K562 (cell line): ENCODE results near the gene MED14. TPM values are rescaled to one million over a fixed set of nuclear protein-coding genes. Genes with fewer than 3 reads are reported as not detected.

Source experiments
- ATAC-seq: fragments of 200-7000 bp; cut with Tn5 transposase; 3 replicates; pipeline ENCODE4 v1.9.1; 2020; ENCODE audit warnings: moderate library complexity
- BruUV-seq: library from RNA; stranded (reverse); fragments of 400-500 nt; replicated peaks from 2 replicates; lab custom pipeline; 2021; lab: Mats Ljungman, UMichigan
- CTCF ChIA-PET: fragments of 300-600 bp; formaldehyde crosslinking; extraction: SDS; loops from one replicate; lab custom pipeline; 2021; ENCODE audit warnings: low intra/inter-chr PET ratio; lab: Yijun Ruan, JAX
- POLR2A ChIA-PET: fragments of 300-600, 350-650 bp; sonication (Branson Sonifier 250); formaldehyde crosslinking; extraction: SDS; loops from one replicate; lab custom pipeline; 2021; ENCODE audit warnings: antibody characterized with exemption, inconsistent platforms; lab: Yijun Ruan, JAX
- DNase-seq, 4 experiments: peaks; one replicate each; pipeline versions ENCODE4 v3.0.0 to v3.0.0-alpha.2; 2011 to 2018; ENCODE audit warnings: low spot score in 3 of 4, mixed read lengths in 3 of 4; ENCODE audit errors: extremely low read depth in 1 of 4
- FAIRE-seq: peaks from 2 replicates; lab custom pipeline; 2011; peaks lifted over from hg19 to GRCh38; lab: Jason Lieb, UNC
- H2AFZ ChIP-seq: 2 replicates; pipeline ENCODE4 v1.6.0; 2011; ENCODE audit warnings: low read depth, low read length, control low read depth, inconsistent platforms
- H3K27ac ChIP-seq: fragments of 200-600 bp; 3 replicates; pipeline ENCODE4 v1.8.0; 2011; ENCODE audit warnings: low read depth, mild to moderate bottlenecking, control low read depth, inconsistent platforms, low read length, moderate library complexity, mixed read lengths; ENCODE audit errors: extremely low read depth
- H3K27me3 ChIP-seq, 2 experiments: fragments of 300-600 bp in 1 of 2; 2 replicates in 1 of 2; 3 replicates in 1 of 2; pipeline versions ENCODE4 v1.6.0 to v1.8.0; 2011; ENCODE audit warnings: inconsistent platforms in 2 of 2, low read length in 2 of 2, mild to moderate bottlenecking in 1 of 2, mixed read lengths in 1 of 2, moderate library complexity in 1 of 2; ENCODE audit not compliant: control insufficient read depth in 2 of 2, insufficient read depth in 2 of 2
- H3K36me3 ChIP-seq: fragments of 300-600 bp; 3 replicates; pipeline ENCODE4 v1.8.0; 2011; ENCODE audit warnings: mild to moderate bottlenecking, low read length, inconsistent platforms; ENCODE audit not compliant: control insufficient read depth, insufficient read depth
- H3K4me1 ChIP-seq, 2 experiments: fragments of 200-600 bp in 1 of 2; replicated peaks in 1 of 2; 2 replicates in 1 of 2; 3 replicates in 1 of 2; pipeline versions ENCODE4 v1.5.1 to v1.8.0; 2011; ENCODE audit warnings: inconsistent platforms in 2 of 2, low read length in 2 of 2, mild to moderate bottlenecking in 1 of 2, mixed read lengths in 1 of 2, moderate library complexity in 1 of 2; ENCODE audit not compliant: control insufficient read depth in 2 of 2, insufficient read depth in 2 of 2
- H3K4me2 ChIP-seq: 2 replicates; pipeline ENCODE4 v1.6.1; 2011; ENCODE audit warnings: low read length, control low read depth, inconsistent platforms, mixed read lengths; ENCODE audit not compliant: insufficient read depth
- H3K4me3 ChIP-seq: fragments of 200-600 bp; sonication (generic), shearing (Covaris generic); 2 replicates; pipeline ENCODE4 v1.5.1; 2016; ENCODE audit warnings: control low read depth, inconsistent platforms
- H3K79me2 ChIP-seq: fragments of 200-600 bp; 3 replicates; pipeline ENCODE4 v1.8.0; 2011; ENCODE audit warnings: low read length, inconsistent platforms; ENCODE audit not compliant: control insufficient read depth, insufficient read depth
- H3K9ac ChIP-seq, 2 experiments: 2 replicates each; pipeline versions ENCODE4 v1.6.0 to v1.6.1; 2011; ENCODE audit warnings: low read depth in 2 of 2, low read length in 2 of 2, control low read depth in 1 of 2, inconsistent platforms in 1 of 2, mild to moderate bottlenecking in 1 of 2, mixed read lengths in 1 of 2; ENCODE audit not compliant: insufficient read depth in 1 of 2
- H3K9me1 ChIP-seq: one replicate; pipeline ENCODE4 v1.6.0; 2011; ENCODE audit warnings: inconsistent platforms, mild to moderate bottlenecking, low read length, moderate library complexity; ENCODE audit not compliant: control insufficient read depth, insufficient read depth
- H3K9me3 ChIP-seq: replicated peaks from 2 replicates; pipeline ENCODE4 v1.5.1; 2011; ENCODE audit warnings: low read depth, low read length, inconsistent platforms; ENCODE audit not compliant: control insufficient read depth, insufficient read depth
- H4K20me1 ChIP-seq: replicated peaks from 2 replicates; pipeline ENCODE4 v1.6.1; 2011; ENCODE audit warnings: low read length, inconsistent platforms, mixed read lengths; ENCODE audit not compliant: control insufficient read depth, insufficient read depth
- C11orf30 ChIP-seq: fragments of 450-650 bp; IDR thresholded peaks from 2 replicates; pipeline ENCODE4 v1.6.1; 2016; ENCODE audit warnings: low read depth, mild to moderate bottlenecking
- CCNT2 ChIP-seq: IDR thresholded peaks from 2 replicates; pipeline ENCODE4 v1.6.1; 2011; ENCODE audit warnings: borderline replicate concordance, low read depth, mild to moderate bottlenecking, moderate library complexity, mixed read lengths, low read length; ENCODE audit not compliant: insufficient read length; ENCODE audit errors: extremely low read depth
- CEBPB ChIP-seq: fragments of 450-650 bp; IDR thresholded peaks from 2 replicates; pipeline ENCODE4 v1.6.1; 2016; ENCODE audit warnings: missing genetic modification characterization, missing compliant biosample characterization
- FOSL1 ChIP-seq: fragments of 200-800 bp; sonication (Bioruptor generic); conservative IDR thresholded peaks from 2 replicates; pipeline ENCODE4 v1.6.1; 2016; ENCODE audit warnings: missing genetic modification characterization, missing compliant biosample characterization
- GTF2B ChIP-seq: IDR thresholded peaks from 2 replicates; pipeline ENCODE4 v1.6.1; 2011; ENCODE audit not compliant: insufficient read length; ENCODE audit errors: extremely low read depth
- NFE2 ChIP-seq: IDR thresholded peaks from 2 replicates; pipeline ENCODE4 v1.6.1; 2014; ENCODE audit warnings: antibody characterized with exemption, low read depth
- SMAD1 ChIP-seq: fragments of 150-350 bp; IDR thresholded peaks from 2 replicates; pipeline ENCODE4 v1.6.1; 2014; ENCODE audit warnings: low read length, low read depth; ENCODE audit not compliant: partially characterized antibody
- SRSF1 ChIP-seq: fragments of 200-400 bp; formaldehyde crosslinking; IDR thresholded peaks from 2 replicates; pipeline ENCODE4 v1.6.1; 2017; ENCODE audit warnings: mild to moderate bottlenecking, low read depth, low read length, moderate library complexity
- ZNF124 ChIP-seq: sonication (generic); formaldehyde crosslinking; IDR thresholded peaks from 2 replicates; pipeline ENCODE4 v1.8.1; 2022; ENCODE audit warnings: missing genetic modification reagents
- ZNF764 ChIP-seq: fragments of 250-450 bp; sonication (Bioruptor Pico); IDR thresholded peaks from 2 replicates; pipeline ENCODE4 v1.4.0; 2020; ENCODE audit warnings: low read depth, mild to moderate bottlenecking, moderate library complexity
- WGBS: fragments of 100-300 bp; shearing (Covaris generic); methylation state at CpG from one replicate; pipeline ENCODE4 v1.1.6; 2016; ENCODE audit warnings: low coverage, mixed read lengths; ENCODE audit not compliant: insufficient coverage; ENCODE audit errors: missing lambda C conversion rate; 5-methylcytosine and 5-hydroxymethylcytosine counted together
- in situ Hi-C: fragments of 300-500 bp; cut with MboI; formaldehyde crosslinking; loops from 4 replicates; pipeline ENCODE4 v1.15.0; 2018; ENCODE audit warnings: inconsistent platforms, mixed read lengths
- intact Hi-C: fragments of 100-400 bp; cut with micrococcal nuclease; formaldehyde crosslinking; loops from 2 replicates; pipeline ENCODE4 v1.14.2; 2022
- polyA plus RNA-seq, 8 experiments: library from polyadenylated mRNA; depleted of rRNA in 4 of 8; stranded (reverse) in 5 of 8; unstranded in 3 of 8; fragments of >200 nt; fragmentation: Nextera tagmentation in 2 of 8; fragmentation: Illumina TruSeq in 1 of 8; extraction: Ambion mirVana in 2 of 8; extraction: Trizol in 1 of 8; gene quantifications; 2 replicates each; pipeline versions ENCODE4 v1.2.1 to v1.2.3, GENCODE V29; 2011 to 2014; ENCODE audit warnings: inconsistent platforms in 1 of 8, missing spikeins in 1 of 8
- total RNA-seq, 7 experiments: library from RNA; depleted of rRNA in 6 of 7; stranded (reverse); fragments of >200 nt in 6 of 7; fragmentation: Illumina TruSeq in 2 of 7; extraction: Trizol in 2 of 7; gene quantifications; 2 replicates each; pipeline versions ENCODE4 v1.2.1 to v1.2.3, GENCODE V29; 2011 to 2021; ENCODE audit warnings: low replicate concordance in 1 of 7

Gene MED14
- total and polyA plus RNA-seq, 9 of the 15 experiments (the other 6 are each of a cell fraction or from before 2014, with no cell fraction given): 9.2 to 35.3 (median 18.7) TPM

- ATAC-seq (no peak), FAIRE-seq (no peak), DNase-seq (no peak)
- no peaks in the 10 kb centered on the region for H4K20me1 ChIP-seq
- TF ChIP-seq ZNF124 (CRISPR knock-in tag) (no peak), SRSF1 (no peak), NFE2 (0 out of 2 replicates have a peak, but pooled peaks have one; percentile 55), CEBPB (tag) (no peak), C11orf30 (peak; percentile 11; the same call in 1 of the 2 replicates)
- no peak overlapping the region for H3K4me3 ChIP-seq
- peaks cover 27% of the 10 kb centered on the region; the same call in 2 of the 3 replicates for H3K79me2 ChIP-seq
- no peak overlapping the region for H3K4me2 ChIP-seq
- in situ Hi-C loops: no loop called here
- no peaks in the 10 kb centered on the region for H3K9me1 ChIP-seq
- H2AFZ ChIP-seq: no peak overlapping the region
- H3K9ac ChIP-seq: no peak overlapping the region
- intact Hi-C loops: no loop called here
- CTCF ChIA-PET: no interaction called here
- H3K27me3 ChIP-seq: no peaks in the 10 kb centered on the region
- peaks cover 23% of the 10 kb centered on the region; the same call in 2 of the 3 replicates for H3K36me3 ChIP-seq
- 64% methylated on average over 3 of the region's 3 CpGs for WGBS
- no peak overlapping the region for H3K27ac ChIP-seq
- no peaks in the 10 kb centered on the region; a peak in 1 of 5 replicates for H3K4me1 ChIP-seq
- BruUV-seq: no TSS peak
- POLR2A ChIA-PET: no interaction called here
- H3K9me3 ChIP-seq: no peaks in the 10 kb centered on the region
Measured at GRCh38 chrX:40721489-40722106, 13.7 kb downstream of the MED14 start.

GRCh38 chrX:40720792-40721191 lies 14.6 kb downstream of the MED14 start:
- no peak overlapping the region for H3K27ac ChIP-seq
- DNase-seq (no peak), ATAC-seq (no peak), FAIRE-seq (no peak)
- no peaks in the 10 kb centered on the region; a peak in 1 of 5 replicates for H3K4me1 ChIP-seq
- H3K9ac ChIP-seq: no peak overlapping the region
- CTCF ChIA-PET: no interaction called here
- WGBS: 82% methylated on average over 6 of the region's 8 CpGs
- no peak overlapping the region for H3K4me2 ChIP-seq
- no TSS peak for BruUV-seq
- no peaks in the 10 kb centered on the region for H3K9me3 ChIP-seq
- POLR2A ChIA-PET: no interaction called here
- H4K20me1 ChIP-seq: no peaks in the 10 kb centered on the region
- no peak overlapping the region for H3K4me3 ChIP-seq
- H3K27me3 ChIP-seq: no peaks in the 10 kb centered on the region
- intact Hi-C loops: no loop called here
- TF ChIP-seq SMAD1 (no peak), ZNF764 (CRISPR knock-in tag) (no peak), FOSL1 (tag) (no peak), CCNT2 (no peak), GTF2B (no peak)
- TF ChIP-seq, all 486 proteins: peak for 0
- in situ Hi-C loops: no loop called here
- Histone ChIP-seq H3K36me3 (peaks cover 16% of the 10 kb centered on the region; the same call in 2 of the 3 replicates), H3K9me1 (no peaks in the 10 kb centered on the region), H3K79me2 (peaks cover 34% of the 10 kb centered on the region), H2AFZ (no peak overlapping the region)
